PFSK-1 (cell line): ENCODE measurements around the gene PNMA5.

Source experiments
- FOXP2 ChIP-seq: optimal IDR thresholded peaks from 2 replicates; pipeline ENCODE3; 2011; ENCODE audit warnings: borderline replicate concordance, control low read depth, inconsistent platforms; ENCODE audit not compliant: insufficient read depth; ENCODE audit errors: extremely low read length, extremely low read depth
- POLR2AphosphoS5 ChIP-seq: IDR thresholded peaks from 2 replicates; pipeline ENCODE4 v1.6.1; 2012; ENCODE audit warnings: low read depth, mild to moderate bottlenecking, control low read depth, low read length, moderate library complexity
- SIN3A ChIP-seq: IDR thresholded peaks from 2 replicates; pipeline ENCODE4 v1.6.1; 2012; ENCODE audit warnings: mild to moderate bottlenecking, low read length, moderate library complexity, borderline replicate concordance; ENCODE audit not compliant: insufficient read depth
- TAF1 ChIP-seq: IDR thresholded peaks from 2 replicates; pipeline ENCODE4 v1.6.1; 2012; ENCODE audit warnings: low read length, control low read depth, borderline replicate concordance; ENCODE audit not compliant: insufficient read depth
- TF ChIP-seq, protein P1 (sequence below), 2 experiments: IDR thresholded peaks; 2 replicates each; pipeline versions ENCODE4 v1.6.1 to v1.8.0; 2011 to 2012; ENCODE audit warnings: low read depth in 2 of 2, low read length in 2 of 2, control low read depth in 1 of 2, inconsistent platforms in 1 of 2, mild to moderate bottlenecking in 1 of 2, moderate library complexity in 1 of 2; ENCODE audit not compliant: insufficient read depth in 1 of 2

PNMA5 gene

DNA sequence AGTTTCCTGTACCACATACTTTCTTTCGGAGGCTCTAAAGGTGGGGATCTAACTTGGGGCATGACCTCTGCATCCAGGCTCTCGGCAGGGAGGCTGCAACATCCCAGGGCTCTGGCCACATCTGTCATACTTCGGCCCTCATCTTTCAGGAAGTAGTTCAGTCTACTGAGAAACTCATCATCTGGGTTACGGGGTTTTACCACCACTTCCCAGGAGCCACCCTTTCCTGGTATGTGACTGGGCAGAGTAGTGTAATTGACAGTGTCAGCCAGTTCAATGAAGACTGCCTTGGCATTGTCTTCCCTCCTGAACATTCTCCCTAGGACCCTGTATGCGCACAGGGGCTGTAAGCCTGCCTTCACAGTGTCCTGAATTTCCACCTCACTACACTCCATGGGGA is 2.8 kb downstream of the PNMA5 start:
- no peak for TF ChIP-seq POLR2AphosphoS5
- no peak for TF ChIP-seq FOXP2
- no peak for TF ChIP-seq TAF1
- TF ChIP-seq, protein P1, sequence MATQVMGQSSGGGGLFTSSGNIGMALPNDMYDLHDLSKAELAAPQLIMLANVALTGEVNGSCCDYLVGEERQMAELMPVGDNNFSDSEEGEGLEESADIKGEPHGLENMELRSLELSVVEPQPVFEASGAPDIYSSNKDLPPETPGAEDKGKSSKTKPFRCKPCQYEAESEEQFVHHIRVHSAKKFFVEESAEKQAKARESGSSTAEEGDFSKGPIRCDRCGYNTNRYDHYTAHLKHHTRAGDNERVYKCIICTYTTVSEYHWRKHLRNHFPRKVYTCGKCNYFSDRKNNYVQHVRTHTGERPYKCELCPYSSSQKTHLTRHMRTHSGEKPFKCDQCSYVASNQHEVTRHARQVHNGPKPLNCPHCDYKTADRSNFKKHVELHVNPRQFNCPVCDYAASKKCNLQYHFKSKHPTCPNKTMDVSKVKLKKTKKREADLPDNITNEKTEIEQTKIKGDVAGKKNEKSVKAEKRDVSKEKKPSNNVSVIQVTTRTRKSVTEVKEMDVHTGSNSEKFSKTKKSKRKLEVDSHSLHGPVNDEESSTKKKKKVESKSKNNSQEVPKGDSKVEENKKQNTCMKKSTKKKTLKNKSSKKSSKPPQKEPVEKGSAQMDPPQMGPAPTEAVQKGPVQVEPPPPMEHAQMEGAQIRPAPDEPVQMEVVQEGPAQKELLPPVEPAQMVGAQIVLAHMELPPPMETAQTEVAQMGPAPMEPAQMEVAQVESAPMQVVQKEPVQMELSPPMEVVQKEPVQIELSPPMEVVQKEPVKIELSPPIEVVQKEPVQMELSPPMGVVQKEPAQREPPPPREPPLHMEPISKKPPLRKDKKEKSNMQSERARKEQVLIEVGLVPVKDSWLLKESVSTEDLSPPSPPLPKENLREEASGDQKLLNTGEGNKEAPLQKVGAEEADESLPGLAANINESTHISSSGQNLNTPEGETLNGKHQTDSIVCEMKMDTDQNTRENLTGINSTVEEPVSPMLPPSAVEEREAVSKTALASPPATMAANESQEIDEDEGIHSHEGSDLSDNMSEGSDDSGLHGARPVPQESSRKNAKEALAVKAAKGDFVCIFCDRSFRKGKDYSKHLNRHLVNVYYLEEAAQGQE (IDR thresholded peaks at IDR 0.05; ENCODE audit: insufficient read depth in 1 of 2, low read depth in 2 of 2, low read length in 2 of 2): no peak
- no peak for TF ChIP-seq SIN3A

- TF ChIP-seq POLR2AphosphoS5 (no peak), TAF1 (no peak), SIN3A (no peak), FOXP2 (no peak)
- TF ChIP-seq, protein P1 (IDR thresholded peaks at IDR 0.05; ENCODE audit: insufficient read depth in 1 of 2, low read depth in 2 of 2, low read length in 2 of 2): no peak
These were observed 4.6 kb downstream of the PNMA5 start for GRCh38 chrX:152989292-152989658.

DNA sequence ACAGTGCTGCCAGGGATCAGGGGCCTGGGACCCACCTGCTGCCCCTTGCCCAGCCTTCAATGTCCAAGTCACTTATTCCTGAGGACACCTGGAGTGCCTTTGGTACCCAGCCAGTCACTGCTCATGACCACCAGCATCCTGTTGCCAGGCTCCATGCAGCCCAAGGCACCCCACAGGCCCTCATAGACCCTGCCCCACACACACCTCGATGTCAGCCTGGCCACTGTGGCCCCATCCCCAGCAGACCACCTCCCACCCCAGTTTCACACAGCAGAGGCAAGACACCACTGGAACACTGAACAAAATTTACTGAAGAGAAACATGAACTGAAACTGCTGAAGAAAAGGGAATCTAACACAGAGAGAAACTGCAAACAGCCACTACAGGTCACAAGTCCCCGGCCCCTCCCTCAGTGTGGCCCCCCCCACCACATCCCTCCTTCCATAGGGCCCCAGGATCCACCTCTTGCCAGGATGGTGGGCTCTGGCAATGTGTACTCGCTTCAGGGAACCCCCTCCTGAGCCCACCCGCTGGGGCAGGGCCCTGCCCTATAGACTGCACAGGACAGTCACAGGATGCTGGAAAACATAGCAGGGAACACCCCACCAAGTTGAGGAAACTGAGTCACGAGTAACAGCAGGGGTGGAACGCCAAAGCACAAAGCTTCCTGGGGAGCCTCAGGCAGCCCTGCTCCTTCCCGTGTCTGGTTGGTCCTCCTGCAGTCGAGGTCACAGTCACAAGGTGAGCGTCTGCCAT is 5.2 kb downstream of the PNMA5 start:
- no peak for TF ChIP-seq POLR2AphosphoS5
- TF ChIP-seq, protein P1 (IDR thresholded peaks at IDR 0.05; ENCODE audit: insufficient read depth in 1 of 2, low read depth in 2 of 2, low read length in 2 of 2): no peak

DNA sequence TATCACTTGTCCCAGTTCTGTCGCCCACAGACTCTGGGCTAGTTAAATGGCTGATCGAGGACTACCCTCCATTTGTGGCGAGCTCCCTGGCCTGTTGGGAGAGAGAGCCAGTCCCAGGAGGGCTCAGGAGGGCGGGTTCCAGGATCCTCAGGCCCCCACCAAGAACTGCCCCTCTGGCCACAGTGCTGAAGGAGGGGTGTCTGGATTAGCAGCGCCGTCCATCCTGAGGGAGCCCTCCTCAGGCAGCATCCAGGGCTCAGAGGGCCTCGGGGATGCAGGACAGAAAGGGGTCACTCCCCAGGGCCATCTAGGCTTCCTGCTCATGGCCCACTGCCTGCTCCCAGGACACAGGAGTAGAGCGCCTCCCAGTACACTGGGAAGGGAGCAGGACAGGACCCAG is 6.1 kb downstream of the PNMA5 start:
- TF ChIP-seq TAF1 (no peak), FOXP2 (no peak), POLR2AphosphoS5 (no peak), SIN3A (no peak)
- TF ChIP-seq, protein P1 (IDR thresholded peaks at IDR 0.05; ENCODE audit: insufficient read depth in 1 of 2, low read depth in 2 of 2, low read length in 2 of 2): no peak

DNA sequence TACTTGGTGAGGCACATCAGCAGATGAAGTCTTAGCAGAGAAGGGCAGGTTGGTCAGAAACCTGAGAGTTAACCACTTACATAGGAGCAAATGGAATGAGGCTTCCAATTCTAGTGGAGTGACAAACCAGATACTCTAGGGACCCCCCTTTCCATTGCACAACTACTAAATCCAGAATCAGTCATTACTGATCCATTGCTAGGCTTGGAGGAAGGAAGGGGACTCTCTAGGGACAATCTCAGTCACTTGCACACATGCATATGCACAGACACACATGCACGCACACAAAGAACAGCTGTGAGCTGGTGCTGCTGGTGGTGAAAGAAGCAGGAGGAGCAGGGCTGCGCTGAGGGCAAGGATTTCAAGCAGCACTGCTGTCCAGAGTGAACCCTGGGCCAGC is 25.7 kb downstream of the PNMA5 start:
- TF ChIP-seq POLR2AphosphoS5 (no peak), FOXP2 (no peak), SIN3A (no peak), TAF1 (no peak)
- TF ChIP-seq, protein P1 (IDR thresholded peaks at IDR 0.05; ENCODE audit: insufficient read depth in 1 of 2, low read depth in 2 of 2, low read length in 2 of 2): no peak
